ENCODE data around the gene CDK5R1.
"Not testable (repeated sequence)": the region's sequence is repeated elsewhere in the genome, so short reads cannot be mapped to it uniquely, and the experiment has no call there.

The CDK5R1 gene

DNA sequence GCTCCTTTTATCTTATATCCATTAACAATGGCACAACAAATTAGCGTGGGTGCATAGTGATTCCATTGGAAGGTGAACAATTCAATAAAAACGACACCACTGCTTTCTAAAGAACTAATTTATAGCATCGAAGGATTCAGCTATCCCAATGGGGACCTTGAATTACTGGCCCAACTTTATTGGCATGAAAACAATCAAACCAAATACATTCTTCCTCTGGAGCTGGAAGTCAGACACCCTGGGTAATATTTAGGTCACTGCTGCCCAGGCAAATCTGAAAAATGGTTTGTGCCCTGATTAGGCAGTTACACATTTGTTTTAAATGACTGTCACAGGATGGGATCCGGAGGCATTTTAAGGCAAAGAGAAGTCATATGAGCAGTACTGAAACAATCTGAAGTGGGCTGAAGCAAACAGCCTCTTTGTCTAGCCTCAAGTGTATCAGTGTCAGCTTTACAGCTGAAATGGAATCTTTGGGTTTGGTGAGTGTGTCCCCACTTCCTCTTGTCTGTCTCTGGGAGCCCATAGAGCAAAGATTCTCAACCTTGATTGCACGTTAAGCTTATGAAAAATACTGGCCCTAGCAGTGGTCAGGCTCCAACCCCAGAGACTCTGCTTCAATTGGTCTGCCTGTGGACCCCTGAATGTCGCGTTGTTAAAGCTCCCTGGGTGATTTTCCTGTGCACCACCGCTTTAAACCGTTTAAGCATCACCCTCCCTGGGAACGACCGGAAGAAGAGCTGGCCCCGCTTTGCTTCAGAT is 30.3 kb downstream of the CDK5R1 start:
- DNase-seq (ENCODE audit: low spot score): no peak

DNA sequence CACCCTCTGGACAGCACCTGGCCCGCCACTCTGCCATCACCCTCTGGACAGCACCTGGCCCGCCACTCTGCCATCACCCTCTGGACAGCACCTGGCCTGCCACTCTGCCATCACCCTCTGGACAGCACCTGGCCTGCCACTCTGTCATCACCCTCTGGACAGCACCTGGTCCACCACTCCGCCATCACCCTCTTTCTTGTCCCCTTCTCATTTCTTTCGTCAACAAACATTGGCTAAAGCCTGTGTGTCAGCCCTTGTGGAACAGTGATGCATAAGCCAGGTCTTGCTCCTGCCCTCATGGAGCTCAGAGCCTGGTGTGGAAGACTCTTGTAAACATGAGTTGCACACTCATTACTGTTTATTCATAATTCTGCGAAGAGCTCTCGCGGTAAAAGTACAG is 31.2 kb downstream of the CDK5R1 start:
- no peak for DNase-seq (ENCODE audit: low spot score)

DNA sequence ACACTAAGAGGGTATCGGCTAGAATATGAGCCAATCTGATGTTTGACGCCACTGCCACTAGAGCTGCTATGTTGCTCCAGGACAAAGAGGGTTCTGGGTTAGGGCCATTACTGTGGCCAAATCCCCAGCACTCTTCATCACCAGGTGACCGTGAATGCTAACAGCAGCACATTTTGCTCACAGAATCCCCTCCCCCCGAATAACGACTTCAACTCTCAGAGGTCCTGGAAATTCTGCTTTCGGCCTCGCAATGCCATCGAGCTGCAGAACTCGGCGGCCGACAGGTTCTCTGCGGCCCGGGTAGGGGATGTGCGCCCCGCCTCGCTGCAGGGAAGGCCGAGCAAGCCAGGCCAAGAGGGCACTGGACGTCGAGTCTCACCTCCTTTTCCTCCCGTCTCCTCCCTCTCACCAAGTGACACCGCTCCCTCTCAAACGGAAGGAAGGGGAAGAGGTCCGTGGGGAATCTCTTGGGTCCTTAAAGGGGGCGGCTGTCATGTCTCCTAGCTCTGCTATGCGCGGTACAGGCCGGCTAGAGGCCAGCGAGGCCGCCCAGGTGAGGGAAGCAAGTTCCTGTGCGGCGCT is 31.9 kb downstream of the CDK5R1 start:
- DNase-seq (ENCODE audit: low spot score): no peak

DNA sequence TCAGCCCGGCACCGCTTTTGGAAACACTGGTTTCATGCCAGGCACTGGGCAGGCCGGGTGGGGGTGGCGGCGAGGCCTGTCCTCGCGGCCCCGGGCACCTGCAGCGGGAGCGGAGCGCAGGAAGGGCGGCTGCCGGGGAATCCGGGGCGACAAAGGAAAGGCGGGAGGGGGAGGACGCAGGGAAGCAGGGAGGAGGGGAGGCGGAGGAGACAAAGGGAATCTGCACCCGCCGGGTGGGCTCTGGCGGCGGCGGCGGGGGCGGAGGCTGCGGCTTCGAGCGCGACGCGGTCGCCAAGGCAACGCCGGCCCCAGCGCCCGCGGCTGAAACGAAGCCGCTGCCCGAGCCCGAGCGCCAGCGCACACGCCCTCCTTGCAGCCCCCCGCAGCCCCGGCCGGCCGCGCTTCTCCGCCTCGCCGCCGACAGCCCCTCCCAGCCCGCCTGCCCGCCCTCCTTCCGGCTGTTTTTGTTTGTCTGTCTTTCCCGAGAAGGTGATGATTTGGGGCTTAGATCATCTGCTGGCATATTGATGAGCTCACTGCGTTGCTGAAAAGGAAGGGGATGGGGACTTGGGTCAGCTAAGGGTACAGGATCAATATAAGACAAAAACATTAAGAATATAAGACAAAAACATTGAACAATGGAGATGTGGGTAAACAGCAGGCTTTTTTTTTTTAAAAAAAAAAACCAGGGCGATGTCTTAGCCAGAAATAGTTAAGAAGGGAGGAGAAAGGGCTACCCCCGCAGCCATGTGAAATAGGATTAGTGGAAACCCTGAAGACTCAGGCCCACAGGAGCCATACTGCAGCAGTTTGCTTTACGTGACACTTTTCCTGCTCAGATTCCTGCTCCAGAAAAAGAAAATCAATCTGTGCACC is 32.7 kb downstream of the CDK5R1 start:
- DNase-seq (ENCODE audit: low spot score): peak; percentile 47

DNA sequence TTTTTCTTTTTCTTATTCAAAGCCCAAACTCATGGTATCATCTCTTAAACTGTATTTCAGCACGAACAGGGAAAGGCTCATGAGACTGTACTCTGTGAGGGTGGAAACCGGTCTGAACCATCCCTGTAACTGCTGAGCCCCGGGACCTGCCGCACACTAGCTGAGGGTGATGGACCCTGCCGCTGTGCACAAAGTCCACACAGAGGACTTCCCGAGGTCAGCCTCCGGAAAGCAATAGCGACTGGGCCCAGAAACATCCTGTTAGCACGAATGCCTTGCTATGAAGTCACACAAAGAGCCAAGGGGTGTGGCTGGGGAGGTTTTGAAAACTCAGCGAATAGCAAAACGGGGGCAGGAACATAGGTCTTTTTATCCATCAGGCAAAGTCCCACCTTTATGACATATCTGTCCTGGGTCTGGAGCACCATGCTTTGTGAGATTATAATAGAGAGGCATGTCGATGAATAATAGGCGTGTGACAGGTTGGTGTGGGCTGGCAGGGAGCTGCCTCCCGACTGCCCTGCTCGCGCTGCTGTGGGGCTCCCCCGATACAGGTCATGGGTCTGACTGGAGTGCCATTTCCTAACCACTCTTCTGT is 33.4 kb downstream of the CDK5R1 start:
- DNase-seq (ENCODE audit: low spot score): no peak

DNA sequence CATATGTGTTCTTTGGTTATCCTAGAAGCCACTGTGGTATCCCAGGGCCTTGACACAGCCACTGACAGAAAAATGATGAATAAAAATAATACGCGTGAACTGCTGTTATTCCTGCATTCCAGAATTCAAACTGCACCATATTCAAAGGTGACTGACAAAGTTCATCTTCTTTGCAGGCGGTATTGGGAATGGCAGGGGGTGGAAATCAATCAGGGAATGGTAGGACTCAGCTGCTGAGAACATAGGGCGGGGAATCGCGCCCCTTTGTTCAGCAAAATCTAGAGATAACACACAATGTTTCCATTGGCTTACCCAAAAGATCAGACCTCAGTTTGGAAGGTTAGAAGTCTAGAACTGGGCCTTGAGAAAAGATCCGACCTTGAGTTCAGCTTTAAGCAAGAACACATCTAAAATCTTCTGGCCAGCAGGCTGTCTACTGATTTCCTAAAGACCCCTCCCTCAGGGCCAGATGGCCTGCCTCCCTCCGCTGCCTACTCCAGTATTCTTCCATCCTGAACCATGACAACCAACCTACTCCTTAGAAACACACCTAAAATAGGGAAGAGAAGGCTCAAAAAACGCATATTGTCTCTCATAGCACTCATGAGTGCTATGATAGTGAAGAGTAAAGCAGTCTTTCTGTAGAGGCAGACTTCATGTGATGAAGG is 34.1 kb downstream of the CDK5R1 start:
- DNase-seq (ENCODE audit: low spot score): peak; percentile 49

DNA sequence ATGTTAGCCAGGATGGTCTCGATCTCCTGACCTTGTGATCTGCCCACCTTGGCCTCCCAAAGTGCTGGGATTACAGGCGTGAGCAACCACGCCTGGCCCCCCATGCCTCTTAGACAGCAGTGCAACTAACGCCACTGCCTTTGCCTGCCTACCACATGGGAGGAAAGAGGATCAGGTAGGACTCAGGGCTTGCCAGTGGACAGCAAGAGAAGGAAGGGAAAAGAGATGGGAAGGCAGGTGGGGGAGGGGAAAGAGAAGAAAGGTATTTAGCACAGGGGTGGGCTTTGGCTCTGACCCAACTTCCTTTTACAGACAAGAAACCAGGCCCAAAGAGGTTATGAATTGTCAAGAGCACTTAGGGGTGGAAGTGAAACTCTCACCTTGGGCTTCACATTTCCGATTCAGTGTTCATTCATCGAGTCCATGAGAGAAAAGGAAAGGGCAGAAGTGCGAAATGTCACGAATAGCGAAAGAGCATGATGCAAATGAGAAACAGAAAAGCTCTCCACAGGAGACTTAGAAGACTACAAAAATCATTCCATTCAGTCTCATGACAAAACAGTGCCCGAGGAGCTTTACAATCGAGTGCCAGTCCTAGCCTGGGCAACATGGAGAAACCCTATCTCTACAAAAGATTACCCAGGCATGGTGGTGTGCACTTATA is 36.4 kb downstream of the CDK5R1 start:
- DNase-seq (ENCODE audit: low spot score): no peak

DNA sequence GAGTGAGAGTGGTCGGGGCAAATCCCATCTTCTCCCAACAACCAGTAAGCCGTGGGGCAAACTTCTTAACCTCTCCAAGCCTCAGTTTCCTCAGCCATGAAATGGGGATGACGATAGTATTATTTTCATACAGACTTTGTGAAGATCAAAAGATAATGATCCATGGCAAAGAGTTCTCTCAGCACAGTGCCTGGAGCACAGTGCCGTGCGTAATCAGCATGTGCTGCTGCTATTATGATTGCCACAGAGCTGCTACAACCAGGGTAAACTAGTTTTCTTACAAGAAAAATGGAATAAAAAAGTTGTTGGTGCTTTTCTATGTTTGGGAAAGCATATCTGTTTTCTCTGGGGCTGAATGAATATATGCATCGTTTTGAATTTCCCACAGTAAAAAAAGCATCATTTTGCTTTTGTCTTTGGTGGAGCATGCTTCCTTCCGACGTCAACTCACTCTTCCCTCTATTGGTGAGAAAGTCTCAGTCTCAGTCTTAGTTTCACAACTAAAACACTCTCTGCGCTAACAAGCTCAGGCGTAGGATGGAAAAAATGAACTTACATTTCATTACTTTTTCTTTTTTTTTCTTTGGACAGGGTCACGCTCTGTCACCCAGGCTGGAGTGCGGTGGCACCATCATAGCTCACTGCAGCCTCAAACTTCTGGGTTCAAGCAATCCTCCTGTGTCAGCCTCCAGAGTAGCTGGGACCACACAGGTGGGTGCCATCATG is 37.2 kb downstream of the CDK5R1 start:
- no peak for DNase-seq (ENCODE audit: low spot score)

DNA sequence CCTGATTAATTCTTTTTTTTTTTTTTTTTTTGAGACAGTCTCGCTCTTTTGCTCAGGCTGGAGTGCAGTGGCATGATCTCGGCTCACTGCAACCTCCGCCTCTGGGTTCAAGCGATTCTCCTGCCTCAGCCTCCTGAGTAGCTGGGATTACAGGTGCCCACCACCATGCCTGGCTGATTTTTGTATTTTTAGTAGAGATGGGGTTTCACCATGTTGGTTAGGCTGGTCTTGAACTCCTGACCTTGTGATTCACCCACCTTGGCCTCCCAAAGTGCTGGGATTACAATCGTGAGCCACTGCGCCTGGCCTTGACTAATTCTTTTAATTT is 37.7 kb downstream of the CDK5R1 start:
- DNase-seq (ENCODE audit: low spot score): not testable (repeated sequence)

DNA sequence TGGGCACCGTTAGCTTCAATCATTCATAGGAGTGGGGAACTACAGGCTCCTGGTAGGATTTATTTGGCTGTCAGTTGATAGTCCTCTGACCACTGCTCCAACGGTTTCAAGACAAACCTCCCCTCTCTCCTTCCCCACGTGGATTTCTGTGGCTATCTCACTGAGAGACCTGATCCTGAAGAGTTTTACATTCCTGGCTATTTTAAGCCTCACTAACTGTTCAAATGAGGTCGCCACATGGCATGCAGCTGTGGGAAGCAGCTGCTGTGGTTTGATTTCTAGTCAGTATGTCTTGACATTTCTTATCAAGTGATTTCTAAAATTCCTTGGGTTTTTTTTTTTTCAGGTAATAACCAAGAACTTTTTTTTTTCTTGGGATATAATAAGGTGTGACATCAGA is 38.3 kb downstream of the CDK5R1 start:
- DNase-seq (ENCODE audit: low spot score): no peak

DNA sequence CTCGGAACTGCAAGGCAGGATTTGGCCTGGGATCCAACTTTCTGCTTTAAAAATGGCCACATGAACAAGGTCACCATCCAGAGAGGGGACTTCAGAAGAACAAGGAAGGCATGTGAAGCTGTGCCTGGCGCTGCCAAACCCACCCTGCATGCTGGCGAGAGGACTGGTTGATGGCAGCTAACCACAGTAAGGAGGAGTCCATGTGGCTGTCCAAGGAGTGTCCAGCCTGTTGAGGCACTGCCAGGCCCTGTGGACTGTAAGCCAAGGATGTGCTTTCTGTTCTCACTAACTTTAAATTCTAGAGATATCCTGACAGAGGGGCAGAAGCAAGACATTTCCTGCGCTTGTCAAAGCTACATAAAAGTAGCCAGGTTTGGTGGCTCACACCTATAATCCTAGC is 40.4 kb downstream of the CDK5R1 start:
- no peak for DNase-seq (ENCODE audit: low spot score)

DNA sequence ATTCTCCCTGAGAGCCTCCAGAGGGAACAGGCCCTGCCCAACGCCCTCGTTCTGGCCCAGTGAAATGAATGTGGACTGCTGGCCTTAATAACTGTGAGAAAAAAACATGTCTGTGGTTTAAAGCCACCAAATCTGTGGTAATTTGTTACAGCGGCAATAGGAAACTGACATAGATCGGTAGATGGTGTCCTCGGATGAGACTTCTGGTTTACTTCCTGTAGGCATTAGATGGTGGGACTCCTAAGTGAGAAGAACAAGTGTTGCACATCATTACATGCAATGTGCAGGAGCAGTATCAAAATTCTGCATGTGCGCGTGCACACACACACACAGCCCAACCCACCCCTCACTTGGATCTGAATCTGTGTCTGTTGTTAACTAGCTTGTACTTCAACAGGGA is 42.0 kb downstream of the CDK5R1 start:
- DNase-seq (ENCODE audit: low spot score): no peak

DNA sequence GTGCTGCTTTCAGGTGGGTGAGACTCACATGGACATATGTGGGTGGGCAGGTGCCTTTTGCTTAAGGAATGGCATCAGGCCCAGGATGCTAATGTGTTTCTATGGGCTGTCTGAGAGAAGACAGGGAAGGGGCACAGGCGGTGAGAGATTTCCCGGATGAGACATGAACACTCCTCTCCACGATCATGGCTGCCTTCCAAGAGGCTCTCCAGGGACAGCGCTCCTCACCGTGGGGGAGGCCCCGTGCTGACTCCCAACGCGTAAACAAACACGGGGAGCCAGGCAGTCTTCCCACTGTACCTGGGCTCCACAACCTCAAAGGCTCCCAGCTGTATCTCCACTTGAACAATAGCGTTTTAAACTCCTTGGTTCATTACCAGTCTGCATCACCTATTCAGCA is 42.8 kb downstream of the CDK5R1 start:
- no peak for DNase-seq (ENCODE audit: low spot score)

DNA sequence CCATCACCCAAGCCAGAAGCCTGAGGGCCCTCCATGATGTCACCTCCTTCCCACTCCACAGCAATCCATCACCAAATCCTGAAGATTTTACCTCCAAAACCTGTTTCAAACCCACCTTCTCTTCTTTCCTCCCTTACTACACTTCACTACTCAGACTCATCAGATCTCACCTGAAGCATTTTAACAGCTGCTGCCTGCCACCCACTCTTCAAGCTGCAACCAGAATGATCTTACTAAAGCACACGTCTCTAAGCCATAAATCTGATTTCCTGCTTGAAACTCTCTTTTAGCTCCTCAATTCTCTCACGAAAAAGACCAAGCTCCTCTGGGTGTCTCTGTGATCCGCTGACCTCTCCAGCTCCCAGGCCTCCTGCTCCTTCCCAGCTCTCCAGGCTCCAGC is 46.5 kb downstream of the CDK5R1 start:
- DNase-seq (ENCODE audit: low spot score): no peak

DNA sequence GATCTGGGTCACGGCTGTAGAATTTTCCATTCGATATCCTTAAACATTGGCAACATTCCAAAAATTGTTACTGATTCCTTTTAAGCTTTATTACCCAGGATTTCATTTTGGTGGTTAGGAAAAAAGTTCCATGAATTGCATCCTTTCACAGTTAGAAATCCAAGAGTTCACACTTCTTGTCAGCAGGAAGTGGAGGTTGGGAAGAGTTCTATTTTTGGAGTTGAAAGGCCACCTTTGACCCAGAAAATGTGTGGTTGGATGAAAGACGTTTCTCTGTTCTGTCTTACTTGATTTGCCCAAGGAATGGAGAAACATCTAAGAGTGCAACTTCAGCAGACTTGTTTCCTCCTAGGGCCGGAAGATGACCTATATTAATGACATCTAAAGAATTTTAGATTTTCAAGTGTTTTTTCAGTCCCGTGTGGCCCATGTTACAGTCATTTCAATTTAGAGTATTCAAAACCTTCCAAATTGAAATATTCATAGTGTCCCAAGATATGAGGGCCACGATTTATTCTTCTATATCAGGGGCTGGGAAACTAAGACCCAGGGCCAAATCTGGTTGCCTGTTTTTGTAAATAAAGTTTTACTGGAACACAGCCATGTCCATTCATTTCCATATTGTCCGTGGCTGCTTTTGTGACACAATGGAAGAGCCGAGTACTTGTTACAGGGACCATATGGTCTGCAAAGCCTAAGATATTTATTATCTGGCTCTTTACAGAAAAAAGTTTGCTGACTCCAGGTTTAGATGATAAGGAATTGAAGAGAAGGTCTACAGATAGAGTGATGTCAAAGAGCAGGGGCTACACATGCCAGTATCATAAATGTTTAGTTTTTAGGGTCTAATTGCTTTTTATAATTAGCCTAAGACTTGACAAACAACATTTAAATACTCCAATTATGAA is 50.2 kb downstream of the CDK5R1 start:
- DNase-seq (ENCODE audit: low spot score): no peak

Data from Ammon's horn (tissue), 1 donor.